Left forelimb (tissue), 1 donor: Measurements from ENCODE around the gene OPCML.

Source experiments
- DNase-seq: peaks from one replicate; pipeline ENCODE4 v3.0.0-alpha.2; 2018; ENCODE audit warnings: low spot score

Gene OPCML

DNA sequence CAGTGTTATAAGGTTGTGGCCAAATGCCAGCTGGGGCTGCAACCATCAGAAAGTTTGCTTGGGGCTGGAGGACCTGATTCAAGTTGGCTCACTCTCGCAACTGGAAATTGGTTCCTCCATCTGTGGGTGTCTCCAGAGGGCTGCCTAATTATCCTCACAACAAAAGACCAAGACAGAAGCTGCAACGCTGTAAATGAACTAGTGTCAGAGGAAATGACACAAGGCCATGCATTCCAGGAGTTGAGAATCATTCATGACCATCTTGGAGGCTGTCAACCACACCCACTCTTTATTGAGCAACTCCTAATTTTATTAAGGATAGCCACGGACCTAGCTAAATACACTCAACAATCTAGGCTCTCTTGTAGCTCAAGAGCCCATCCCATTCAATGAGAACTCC is 1060.8 kb downstream of the OPCML start:
- DNase-seq = no peak

DNA sequence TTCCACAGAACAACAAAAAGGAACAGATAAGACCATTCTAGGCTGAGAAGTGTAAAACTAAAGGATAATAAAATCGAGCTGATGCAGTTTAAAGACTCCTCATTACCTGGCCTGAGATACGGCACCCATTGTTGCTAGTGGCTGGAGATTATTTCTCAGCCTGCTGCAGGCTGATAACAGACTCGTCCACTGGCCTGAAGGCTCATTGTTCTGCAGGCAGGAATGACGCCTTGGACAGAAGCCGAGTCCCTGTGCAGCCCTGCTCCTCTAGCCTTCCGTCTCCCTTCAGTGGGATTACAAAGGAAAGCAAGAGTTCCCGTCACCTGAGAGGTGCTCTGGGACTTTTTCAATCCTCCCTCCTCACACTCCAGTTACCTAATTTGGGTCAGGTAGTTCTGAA is 1065.3 kb downstream of the OPCML start:
- DNase-seq = no peak

DNA sequence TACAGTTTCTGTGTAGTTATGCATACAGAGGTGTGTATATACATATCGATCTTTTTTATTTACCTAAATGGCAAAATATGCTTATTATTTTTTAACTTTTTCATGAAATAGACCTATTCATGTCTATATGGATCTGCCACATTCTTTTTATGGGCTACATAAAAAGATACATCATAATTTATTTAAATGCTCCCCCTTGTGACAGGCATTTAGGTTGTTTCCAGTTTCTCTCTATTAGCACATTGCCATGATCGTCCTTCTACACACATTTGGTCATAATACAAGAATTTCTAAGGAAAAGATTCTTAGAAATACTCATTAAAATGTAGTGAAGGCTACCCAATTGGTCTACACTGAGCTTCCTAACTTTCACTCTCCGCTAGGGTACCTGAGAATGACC is 1067.4 kb downstream of the OPCML start:
- no peak for DNase-seq

DNA sequence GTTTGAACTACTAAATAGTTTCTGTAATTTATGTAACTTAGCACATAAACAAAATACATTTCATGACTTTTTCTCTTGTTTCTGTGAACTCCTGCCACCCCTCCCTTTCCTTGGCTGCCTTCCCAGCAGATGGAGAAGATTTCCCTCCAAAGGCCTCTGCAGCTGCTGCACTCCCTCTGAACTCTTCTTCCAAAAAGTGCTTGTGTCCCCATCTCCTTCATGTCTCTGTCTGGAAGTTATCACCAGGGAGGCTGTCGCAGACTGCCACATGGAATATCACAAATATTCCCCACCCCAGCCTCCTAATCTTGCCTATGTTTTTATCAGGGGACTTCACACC is 1068.3 kb downstream of the OPCML start:
- DNase-seq = peak; percentile 90

DNA sequence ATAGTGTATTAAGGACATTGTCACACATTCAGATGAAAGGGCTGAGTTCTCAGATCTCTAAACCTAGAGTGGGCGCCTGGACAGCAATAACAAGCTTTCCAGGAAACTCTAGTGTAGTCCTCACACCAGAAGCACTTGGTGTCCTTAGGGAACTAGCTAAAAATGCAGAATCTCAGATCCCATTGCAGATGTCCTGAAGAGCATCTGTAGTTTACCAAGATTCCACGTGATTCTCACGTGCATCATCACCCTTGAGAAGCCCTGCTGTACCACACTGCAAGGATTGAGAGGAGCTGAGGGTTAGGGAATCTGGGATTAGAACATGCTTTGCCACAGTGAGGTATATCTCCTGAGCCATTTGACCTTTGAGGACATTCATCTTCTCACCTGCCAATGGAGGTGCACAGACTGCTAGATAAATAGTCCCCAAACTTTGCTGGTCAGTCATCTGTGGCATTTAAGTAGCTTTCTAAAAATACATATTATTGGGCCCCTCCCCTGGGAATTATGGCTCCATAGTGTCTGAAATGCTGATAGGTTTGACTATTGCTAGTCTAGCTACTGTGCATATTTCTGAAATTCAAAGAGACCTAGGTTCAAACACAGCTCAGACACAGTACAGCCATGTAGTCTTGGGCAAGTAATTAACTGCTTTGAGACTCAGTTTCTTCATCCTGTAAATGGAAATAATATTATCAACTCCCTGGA is 1068.9 kb downstream of the OPCML start:
- DNase-seq = no peak

DNA sequence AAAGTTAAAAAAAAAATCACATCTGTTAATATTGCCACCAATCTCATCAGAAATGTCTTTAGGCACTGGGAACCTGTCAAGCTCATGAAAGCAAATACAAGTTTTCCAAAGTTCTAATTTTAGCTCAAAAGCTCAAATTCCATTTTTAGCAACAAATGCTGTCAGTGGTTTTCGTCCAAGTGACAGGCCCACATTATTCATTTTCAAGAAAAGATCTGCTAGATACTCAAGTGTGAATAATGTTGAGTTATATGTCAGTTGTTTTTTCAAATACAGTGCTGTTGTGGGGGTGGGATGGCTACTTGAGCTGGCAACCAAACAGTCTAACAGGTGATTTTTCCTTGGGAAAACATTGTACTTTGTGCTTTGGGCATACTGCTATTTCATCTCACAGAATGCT is 1072.6 kb downstream of the OPCML start:
- DNase-seq = no peak

DNA sequence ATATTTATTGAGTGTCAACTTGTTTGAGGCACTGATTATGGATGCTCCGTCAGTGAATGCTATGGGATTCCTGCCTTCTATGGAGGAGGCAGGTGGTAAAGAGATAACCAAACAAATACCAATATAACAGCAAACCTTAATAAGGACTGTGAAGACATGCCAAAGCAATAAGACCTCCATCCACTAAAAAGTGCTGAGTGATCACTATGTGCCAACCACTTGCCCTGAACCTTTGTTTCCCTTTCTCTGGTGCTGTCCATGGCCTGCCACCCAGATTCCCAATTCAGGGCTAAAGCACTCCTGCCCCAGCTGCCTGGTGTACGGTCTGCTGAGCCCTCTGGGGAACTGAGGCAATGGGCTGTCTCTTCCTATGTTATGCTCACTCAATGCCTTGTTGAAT is 1074.9 kb downstream of the OPCML start:
- no peak for DNase-seq

DNA sequence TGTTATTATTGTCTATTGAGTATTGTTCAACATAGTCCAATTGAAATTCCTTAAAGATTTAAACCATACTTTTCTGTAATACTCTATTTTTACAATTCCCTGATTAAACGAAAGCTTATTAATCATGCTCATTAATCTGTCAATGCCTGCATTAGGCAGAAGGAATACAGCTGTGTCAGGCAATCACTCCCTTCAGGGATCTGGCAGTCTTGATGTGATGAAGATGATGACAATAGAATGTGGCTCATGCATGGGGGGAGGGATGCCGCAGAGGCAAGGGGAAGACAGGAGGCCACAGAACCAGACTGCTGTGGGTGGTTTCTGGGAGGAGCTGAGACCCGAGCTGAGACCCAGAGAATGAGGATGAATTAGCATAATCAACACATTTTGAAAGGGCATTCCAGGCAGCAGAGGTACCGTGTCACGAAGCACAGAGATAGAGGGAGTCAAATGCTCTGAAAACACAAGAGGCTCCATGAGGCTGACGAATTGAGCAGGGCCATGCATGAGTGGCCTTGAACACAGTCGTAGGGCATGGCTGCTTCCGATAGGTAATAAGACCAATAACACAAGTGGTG is 1075.5 kb downstream of the OPCML start:
- no peak for DNase-seq

DNA sequence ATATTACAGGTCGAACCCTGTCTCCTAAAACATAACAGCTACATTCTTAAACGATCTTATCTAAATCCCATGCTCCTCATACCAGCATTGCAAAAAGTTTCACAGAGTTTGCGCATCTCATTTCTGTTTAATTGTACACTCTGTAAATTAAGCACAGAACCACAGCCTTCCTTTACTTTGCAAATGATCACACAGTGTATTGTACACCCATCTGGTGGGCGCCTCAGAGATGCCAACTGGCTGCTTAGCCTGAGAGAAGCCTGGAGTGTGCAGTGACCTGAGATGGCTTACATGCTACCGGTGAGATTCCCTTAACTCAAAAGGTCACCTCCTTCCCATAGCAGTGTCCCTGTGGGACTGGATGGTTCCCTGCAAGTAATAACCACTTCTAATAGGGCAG is 1077.3 kb downstream of the OPCML start:
- DNase-seq = no peak

DNA sequence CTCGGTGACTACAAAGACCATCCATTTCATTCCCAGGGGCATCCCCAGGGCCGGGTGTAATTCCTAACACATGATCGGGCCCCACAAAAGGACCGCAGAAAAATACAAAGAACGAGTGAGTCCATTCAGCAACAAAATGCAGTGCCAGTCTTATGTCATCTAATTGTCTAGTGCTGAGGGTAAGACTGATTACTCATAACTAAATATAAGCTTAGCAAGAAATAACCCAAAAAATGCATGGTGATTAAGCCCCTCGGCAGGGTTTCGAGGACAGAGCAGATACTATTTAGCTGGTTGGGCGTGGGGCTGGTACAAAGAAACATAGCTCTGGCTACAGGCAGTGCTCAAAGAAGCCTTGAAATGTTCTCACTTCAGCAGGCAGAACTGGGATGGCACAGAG is 1078.9 kb downstream of the OPCML start:
- no peak for DNase-seq

DNA sequence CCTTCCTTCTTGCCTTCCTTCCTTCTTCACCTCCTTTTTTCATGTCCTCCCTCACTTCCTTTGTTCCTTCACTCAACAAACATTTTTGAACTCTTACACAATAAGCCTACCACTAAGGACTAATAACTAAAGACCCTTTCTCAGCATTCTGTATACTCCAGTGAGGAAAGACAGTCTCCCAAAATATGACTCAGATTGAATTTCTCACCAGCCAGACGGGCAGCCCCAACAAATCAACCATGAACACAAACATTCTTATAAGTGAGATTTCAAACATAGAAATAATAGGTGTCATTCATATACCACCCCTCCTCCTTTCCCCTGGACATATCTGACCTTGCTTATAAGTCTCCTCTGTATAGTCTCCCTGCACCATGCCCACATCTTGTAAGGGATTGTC is 1079.7 kb downstream of the OPCML start:
- DNase-seq = no peak

DNA sequence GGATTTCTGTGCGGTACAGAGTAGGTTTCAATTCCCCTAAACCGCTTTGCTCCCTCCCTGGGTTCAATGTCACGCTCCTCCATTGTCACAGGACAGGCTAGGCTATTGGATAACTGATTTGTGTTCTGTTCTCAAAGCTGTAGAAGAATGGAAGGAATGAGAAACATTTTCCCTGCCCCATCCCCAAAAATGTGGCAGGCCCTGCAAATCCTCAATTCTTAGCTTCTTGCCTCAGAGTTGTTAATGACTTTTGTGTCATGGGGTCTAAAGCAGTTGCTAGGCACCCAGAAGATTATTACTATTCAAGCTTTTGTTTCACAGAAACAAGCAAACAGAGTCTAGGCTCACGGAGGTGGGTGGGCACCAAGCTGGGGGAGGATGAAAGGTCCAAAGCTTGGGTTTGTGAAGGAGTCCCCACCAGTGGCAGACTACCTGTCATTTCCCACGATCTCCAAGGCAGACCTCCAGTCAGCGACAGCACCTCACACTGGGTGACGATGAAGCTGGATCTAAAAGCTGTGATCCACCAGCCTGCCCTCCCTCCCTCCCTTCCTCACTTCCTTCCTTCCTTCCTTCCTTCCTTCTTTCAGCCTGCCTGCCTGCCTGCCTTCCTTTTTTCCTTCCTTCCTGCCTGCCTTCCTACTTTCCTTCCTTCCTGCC is 1080.2 kb downstream of the OPCML start:
- no peak for DNase-seq

DNA sequence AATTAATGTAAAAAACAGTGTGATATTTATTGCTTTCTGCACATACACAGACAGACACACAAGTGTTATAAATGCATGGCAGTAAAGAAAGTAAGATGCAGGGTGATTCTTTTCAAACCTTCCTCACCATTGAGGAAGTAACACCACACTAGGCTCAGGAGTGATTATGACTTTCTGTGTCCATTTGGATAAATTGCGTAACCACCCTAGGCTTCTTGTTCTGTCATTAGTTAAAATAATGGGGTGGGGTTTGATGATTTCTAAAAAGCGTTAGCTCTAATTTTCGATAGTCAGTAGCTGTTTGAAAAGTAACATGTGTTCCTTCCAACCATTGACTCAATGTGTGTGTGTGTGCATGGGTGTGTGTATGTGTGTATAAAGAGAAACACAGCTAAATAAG is 1081.7 kb downstream of the OPCML start:
- no peak for DNase-seq

DNA sequence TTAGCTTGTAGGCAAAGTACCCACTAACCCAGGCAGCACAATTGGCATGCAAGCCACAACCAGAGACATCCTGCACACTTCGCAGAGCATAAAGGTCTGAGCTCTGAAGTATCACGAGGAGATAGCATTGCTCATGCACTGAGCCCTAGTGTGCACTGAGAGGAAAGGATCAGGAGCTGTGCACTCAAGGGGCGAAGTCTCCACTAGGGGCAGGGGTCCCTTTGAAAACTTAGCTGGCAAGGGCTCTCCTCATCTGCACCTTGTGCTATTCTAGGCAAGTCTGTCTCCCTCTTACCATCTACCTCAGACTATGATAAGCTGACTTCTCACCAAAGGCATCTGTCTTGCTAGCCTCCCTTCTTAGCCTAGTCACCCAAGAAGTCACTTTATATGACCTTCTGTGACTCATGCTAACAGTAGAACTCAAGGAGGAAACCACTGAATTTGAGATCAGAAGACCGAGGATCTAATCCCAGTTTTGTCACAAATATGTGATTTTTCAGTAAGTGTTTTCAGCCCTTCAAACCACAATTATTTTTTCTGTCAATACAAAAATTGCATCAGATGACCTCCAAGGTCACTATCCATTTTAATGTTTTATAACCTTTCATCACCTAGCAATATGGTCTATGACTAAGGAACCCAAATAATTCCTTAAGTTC is 1083.8 kb downstream of the OPCML start:
- no peak for DNase-seq

DNA sequence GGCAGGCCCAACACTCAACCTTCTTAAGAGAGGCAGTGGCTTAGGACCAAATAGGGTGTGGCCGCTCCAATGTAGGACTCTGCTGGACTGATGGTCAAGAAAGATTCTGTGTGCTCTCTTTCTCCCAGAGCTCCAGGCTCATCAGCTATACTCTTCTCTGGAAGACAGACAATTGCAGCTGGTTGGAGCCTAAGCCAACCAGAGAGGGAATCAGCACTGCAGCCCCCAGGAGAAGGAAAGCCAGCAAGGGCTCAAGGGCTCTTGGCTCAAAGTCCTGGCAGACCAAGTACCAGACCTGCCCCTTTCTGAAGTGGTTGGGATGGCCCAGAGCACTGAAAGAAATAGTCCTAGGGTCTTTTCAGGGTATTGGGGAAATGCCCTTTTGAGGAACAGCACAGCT is 1084.5 kb downstream of the OPCML start:
- DNase-seq = no peak

DNA sequence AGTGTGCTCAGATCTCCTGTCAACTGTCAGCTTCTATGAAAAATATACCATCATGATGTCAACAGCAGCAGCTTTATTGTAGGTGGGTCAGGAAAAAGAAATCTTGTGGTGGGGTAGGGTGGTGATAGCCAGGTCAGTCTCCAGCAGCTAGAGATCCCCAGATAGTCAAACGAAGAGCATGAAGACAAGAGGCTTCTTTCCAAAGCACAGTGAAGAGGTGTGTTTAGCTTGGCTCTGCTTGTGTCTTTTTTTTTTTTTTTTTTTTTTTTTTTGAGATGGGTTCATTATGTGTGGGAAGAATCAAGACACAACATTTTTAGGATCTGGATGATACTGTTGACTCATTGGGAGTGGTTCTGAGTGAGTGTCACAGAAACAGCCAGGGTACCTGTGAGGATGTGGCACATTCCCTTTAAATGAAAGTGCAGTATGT is 1086.4 kb downstream of the OPCML start:
- DNase-seq = no peak

DNA sequence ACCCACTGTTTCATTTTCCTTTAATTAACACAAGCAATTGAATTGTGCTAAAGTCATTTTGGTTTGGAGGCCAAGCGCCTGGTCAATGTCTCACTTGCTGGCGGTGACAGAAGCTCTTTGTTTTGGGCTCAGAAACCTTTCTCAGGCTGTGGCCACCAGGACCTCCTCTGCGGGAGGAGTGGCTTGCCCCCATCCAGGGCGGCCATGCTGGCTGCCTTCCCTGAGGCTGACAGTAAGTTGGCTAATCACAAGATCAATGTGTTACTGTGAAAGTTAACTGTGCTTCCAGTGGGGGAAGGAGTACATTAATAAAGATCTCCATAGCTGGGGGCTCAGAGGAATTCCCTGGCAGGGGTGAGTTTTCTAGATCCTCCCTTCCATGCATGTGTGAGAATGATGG is 1087.4 kb downstream of the OPCML start:
- no peak for DNase-seq

DNA sequence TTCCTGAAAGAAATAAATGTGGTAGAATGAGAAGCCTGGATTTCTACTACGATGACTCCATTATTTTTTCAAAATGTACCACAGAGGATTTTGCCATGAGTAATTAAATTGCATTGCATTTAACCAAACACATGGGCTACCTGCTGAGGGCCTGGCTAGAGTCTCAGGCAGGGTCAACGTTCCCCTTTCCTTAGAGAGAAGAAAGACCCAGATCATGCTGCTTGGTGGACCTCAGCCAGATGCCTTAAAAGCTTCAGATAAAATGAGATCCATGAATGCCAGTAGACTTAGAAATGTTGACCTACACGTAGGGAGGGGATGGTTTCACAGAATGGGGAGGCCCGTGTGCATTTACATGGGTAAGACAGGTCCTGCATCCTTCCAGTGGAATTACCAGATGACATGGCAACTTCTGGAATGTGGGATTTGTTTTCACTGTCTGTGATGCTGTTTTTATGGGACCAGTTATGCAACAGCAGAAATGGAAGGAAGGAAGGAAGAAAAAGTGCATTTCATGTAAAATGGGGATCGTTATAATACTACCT is 1092.5 kb downstream of the OPCML start:
- no peak for DNase-seq

DNA sequence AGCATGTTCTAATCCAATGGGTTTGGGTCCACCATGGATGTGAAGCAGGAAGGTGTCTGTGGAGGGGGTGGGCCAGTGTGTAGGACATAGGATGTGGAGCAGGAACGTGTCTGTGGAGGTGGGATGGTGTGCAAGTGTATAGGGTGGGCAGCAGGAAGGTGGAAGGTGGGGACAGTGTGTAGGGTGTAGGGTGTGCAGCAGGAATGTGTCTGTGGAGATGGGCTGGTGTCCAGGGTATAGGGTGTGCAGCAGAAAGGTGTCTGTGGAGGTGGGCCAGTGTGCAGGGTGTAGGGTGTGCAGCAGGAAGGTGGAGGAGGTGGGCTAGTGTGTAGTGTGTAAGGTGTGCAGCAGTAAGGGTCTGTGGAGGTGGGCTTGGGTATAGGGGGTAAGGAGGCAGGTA is 1093.9 kb downstream of the OPCML start:
- DNase-seq = no peak

DNA sequence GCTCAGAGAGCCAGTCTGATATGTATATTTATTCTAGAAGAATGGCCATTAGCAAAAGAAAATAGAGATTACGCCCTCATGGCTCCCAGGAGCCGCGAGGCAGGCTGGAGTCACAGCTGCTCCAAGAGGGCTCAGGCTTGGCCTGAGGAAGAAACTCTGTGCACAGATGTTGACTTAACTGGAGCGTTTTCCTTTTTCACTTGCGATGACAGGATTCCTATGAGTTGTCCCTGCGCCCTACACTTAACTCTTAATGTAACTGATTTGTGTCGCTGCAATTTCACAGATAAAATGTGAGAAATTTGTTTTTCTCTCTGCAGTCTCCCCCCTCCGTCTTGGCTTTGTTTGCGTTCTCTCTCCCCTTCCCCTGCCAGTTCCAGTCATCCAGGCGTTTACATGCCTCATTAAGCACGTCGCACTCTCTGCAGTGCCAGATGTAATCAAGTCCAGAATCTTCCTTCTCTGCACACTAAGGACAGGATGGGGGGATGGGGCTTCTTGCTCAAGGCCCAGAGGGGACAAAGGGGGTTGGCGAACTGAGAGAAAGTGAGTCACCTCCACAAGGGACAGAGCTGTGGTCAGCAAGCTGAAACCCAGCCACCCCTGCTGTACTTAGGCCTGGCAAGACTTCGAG is 1101.8 kb downstream of the OPCML start:
- DNase-seq = no peak

DNA sequence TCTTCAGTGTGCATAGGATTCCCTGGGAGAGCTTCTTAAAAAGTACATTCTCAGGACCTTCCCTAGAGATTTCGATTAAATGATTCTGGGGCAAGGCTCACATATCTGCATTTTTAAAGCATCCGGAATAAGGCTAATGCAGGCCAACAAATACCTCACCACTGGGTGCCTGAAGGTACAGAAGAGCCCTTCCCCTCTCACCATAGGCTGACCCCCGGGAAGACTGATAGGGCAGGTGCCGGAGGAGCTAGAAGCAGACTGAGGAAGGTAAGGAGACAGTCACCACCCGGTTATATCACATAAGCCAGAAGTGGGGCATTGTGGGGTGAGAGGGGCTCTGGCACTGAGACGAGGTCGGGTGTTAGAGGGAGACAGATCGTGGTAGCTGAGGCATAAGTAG is 1102.6 kb downstream of the OPCML start:
- peak; percentile 34 for DNase-seq

DNA sequence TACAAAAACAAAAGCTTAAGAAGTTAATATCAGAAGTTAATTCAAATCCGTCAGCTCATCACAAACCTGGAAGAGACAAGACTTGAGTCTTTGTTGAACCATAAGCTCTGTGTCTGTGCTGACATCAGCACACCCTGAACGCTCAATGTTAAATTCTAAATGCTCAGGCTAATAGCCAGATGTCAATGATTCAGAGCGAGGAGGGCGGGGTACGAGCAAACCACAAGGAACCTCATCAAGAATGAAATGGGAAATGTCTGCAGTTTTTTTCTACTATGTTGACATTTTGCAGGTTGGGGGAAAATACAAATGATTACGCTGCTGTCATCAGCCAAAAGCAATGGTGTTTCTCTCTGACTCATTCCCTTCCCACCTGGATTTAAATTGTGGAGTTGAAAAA is 1104.7 kb downstream of the OPCML start:
- DNase-seq = no peak

DNA sequence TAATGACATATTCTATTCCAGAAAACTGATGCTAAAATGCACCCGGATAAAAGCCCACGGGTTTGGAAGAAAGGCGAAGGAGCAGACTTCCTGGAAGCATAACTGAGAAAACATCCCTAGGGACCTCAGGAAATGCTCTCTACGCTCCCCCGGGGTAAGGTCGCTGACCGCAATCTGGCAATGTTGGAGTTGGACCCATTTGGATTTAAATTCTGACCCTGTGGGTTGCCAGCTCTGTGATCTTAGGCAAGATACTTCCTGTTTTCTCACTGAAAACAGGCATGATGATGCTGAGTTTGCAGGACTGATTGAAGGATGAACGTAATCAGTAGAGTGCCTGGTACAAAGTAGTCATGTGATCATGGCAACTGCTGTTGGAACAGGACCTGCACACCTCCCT is 1107.9 kb downstream of the OPCML start:
- DNase-seq = no peak
